Measurements from ENCODE around the gene SLC2A3.
"Not testable (repeated sequence)": the region's sequence is repeated elsewhere in the genome, so short reads cannot be mapped to it uniquely, and the experiment has no call there.

SLC2A3 gene

GRCh38 chr12:7935590-7936581, at the start of gene SLC2A3:
SLC2A3 (minus strand) TSS chr12:7936187; CDS start chr12:7936034, 153 bp downstream.
- DNase-seq = peak; percentile 93

GRCh38 chr12:7984900-7985299, 48.9 kb upstream of the SLC2A3 start:
- no peak for DNase-seq

GRCh38 chr12:7983460-7983859, 47.5 kb upstream of the SLC2A3 start:
- not testable (repeated sequence) for DNase-seq

GRCh38 chr12:7983019-7983418, 47.0 kb upstream of the SLC2A3 start:
- DNase-seq = not testable (repeated sequence)

- DNase-seq = not testable (repeated sequence)
Observed at GRCh38 chr12:7982332-7982735, 46.3 kb upstream of the SLC2A3 start.

- DNase-seq = no peak
Observed at GRCh38 chr12:7981446-7981845, 45.5 kb upstream of the SLC2A3 start.

- not testable (repeated sequence) for DNase-seq
Observed at GRCh38 chr12:7977351-7978124, 41.6 kb upstream of the SLC2A3 start.

GRCh38 chr12:7973457-7973825, 37.5 kb upstream of the SLC2A3 start:
- DNase-seq = no peak

GRCh38 chr12:7972734-7973456, 36.9 kb upstream of the SLC2A3 start:
- DNase-seq = no peak

GRCh38 chr12:7972269-7972668, 36.3 kb upstream of the SLC2A3 start:
- not testable (repeated sequence) for DNase-seq

- DNase-seq = not testable (repeated sequence)
Observed at GRCh38 chr12:7971765-7972164, 35.8 kb upstream of the SLC2A3 start.

GRCh38 chr12:7970475-7971252, 34.7 kb upstream of the SLC2A3 start:
- peak; percentile 80 for DNase-seq

- no peak for DNase-seq
Observed at GRCh38 chr12:7966563-7966962, 30.6 kb upstream of the SLC2A3 start.

GRCh38 chr12:7964669-7965068, 28.7 kb upstream of the SLC2A3 start:
- DNase-seq = not testable (repeated sequence)

- DNase-seq = no peak
Observed at GRCh38 chr12:7961395-7962178, 25.6 kb upstream of the SLC2A3 start.

GRCh38 chr12:7959701-7960121, 23.7 kb upstream of the SLC2A3 start:
- peak; percentile 52 for DNase-seq

- no peak for DNase-seq
Observed at GRCh38 chr12:7959278-7959677, 23.3 kb upstream of the SLC2A3 start.

- DNase-seq = not testable (repeated sequence)
Observed at GRCh38 chr12:7954877-7955276, 18.9 kb upstream of the SLC2A3 start.

- DNase-seq = not testable (repeated sequence)
Observed at GRCh38 chr12:7954418-7954817, 18.4 kb upstream of the SLC2A3 start.

- not testable (repeated sequence) for DNase-seq
Observed at GRCh38 chr12:7953912-7954311, 17.9 kb upstream of the SLC2A3 start.

- DNase-seq = no peak
Observed at GRCh38 chr12:7951671-7952070, 15.7 kb upstream of the SLC2A3 start.

All from CD4-positive, alpha-beta T cell treated with Interleukin-4 for 4 hours (primary cell).